HG03175 (cell line): Measurements from ENCODE around the gene DHRS7C.

Experiments
- ATAC-seq: cut with Tn5 transposase; IDR thresholded peaks from one replicate; pipeline ENCODE4 v1.9.1; 2021; ENCODE audit warnings: mild to moderate bottlenecking, moderate library complexity; ENCODE audit not compliant: unreplicated experiment

Gene DHRS7C

GRCh38 chr17:9767432-9767991, 23.9 kb downstream of the DHRS7C start:
- no peak for ATAC-seq

- no peak for ATAC-seq
Measured at GRCh38 chr17:9766970-9767369, 24.4 kb downstream of the DHRS7C start.

GRCh38 chr17:9765322-9765721, 26.1 kb downstream of the DHRS7C start:
- no peak for ATAC-seq

- ATAC-seq: no peak
Measured at GRCh38 chr17:9763643-9764042, 27.7 kb downstream of the DHRS7C start.

- ATAC-seq: no peak
Measured at GRCh38 chr17:9760266-9760665, 31.1 kb downstream of the DHRS7C start.

GRCh38 chr17:9755083-9755482, 36.3 kb downstream of the DHRS7C start:
- ATAC-seq: no peak

- ATAC-seq: no peak
Measured at GRCh38 chr17:9750524-9750923, 40.9 kb downstream of the DHRS7C start.

GRCh38 chr17:9729735-9730420, 61.5 kb downstream of the DHRS7C start:
- no peak for ATAC-seq

- ATAC-seq: no peak
Measured at GRCh38 chr17:9729034-9729650, 62.2 kb downstream of the DHRS7C start.

GRCh38 chr17:9728564-9728963, 62.8 kb downstream of the DHRS7C start:
- ATAC-seq: no peak

- ATAC-seq: no peak
Measured at GRCh38 chr17:9728005-9728404, 63.4 kb downstream of the DHRS7C start.

- ATAC-seq: no peak
Measured at GRCh38 chr17:9726291-9726690, 65.1 kb downstream of the DHRS7C start.

GRCh38 chr17:9725575-9725974, 65.8 kb downstream of the DHRS7C start:
- ATAC-seq: no peak
